Loucy (cell line): ENCODE data around the gene RYR2.
"Not testable (repeated sequence)": the region's sequence is repeated elsewhere in the genome, so short reads cannot be mapped to it uniquely, and the experiment has no call there.

Source experiments
- H2AFZ ChIP-seq: fragments of 200-600 bp; sonication (generic); 2 replicates; pipeline ENCODE4 v1.6.0; 2016; ENCODE audit warnings: antibody characterized with exemption, mild to moderate bottlenecking, low read length, moderate library complexity
- H3F3A ChIP-seq: fragments of 200-600 bp; 2 replicates; pipeline ENCODE4 v1.6.0; 2016; ENCODE audit warnings: antibody characterized with exemption, low read depth, mild to moderate bottlenecking
- H3K27me3 ChIP-seq: fragments of 200-600 bp; sonication (generic); 2 replicates; pipeline ENCODE4 v1.6.1; 2014; ENCODE audit warnings: low read length, mild to moderate bottlenecking; ENCODE audit not compliant: insufficient read depth, poor library complexity, severe bottlenecking
- H3K36me3 ChIP-seq: fragments of 200-600 bp; sonication (generic); 2 replicates; pipeline ENCODE4 v1.6.1; 2016; ENCODE audit warnings: low read length; ENCODE audit not compliant: insufficient read depth
- H3K4me1 ChIP-seq: fragments of 200-600 bp; sonication (generic); 2 replicates; pipeline ENCODE4 v1.5.1; 2014; ENCODE audit warnings: low read length, mild to moderate bottlenecking; ENCODE audit not compliant: insufficient read depth, poor library complexity, severe bottlenecking
- H3K4me2 ChIP-seq: fragments of 200-600 bp; sonication (generic); 2 replicates; pipeline ENCODE4 v1.6.0; 2014; ENCODE audit warnings: antibody characterized with exemption, low read length, low read depth, mild to moderate bottlenecking; ENCODE audit not compliant: poor library complexity, severe bottlenecking
- H3K4me3 ChIP-seq: fragments of 200-600 bp; sonication (generic); 2 replicates; pipeline ENCODE4 v1.5.1; 2014; ENCODE audit warnings: low read length, mild to moderate bottlenecking, mixed read lengths; ENCODE audit not compliant: poor library complexity, severe bottlenecking
- H3K79me2 ChIP-seq: fragments of 200-600 bp; sonication (generic); 2 replicates; pipeline ENCODE4 v1.6.1; 2014; ENCODE audit warnings: low read length; ENCODE audit not compliant: insufficient read depth
- H3K9ac ChIP-seq: fragments of 200-600 bp; sonication (generic); 2 replicates; pipeline ENCODE4 v1.6.0; 2014; ENCODE audit warnings: mild to moderate bottlenecking, low read depth, low read length, moderate library complexity; ENCODE audit not compliant: poor library complexity, severe bottlenecking
- H3K9me2 ChIP-seq: fragments of 200-600 bp; sonication (generic); replicated peaks from 2 replicates; pipeline ENCODE4 v1.6.1; 2016; ENCODE audit warnings: low read depth, low read length, mixed read lengths
- H3K9me3 ChIP-seq: fragments of 200-600 bp; sonication (generic); 2 replicates; pipeline ENCODE4 v1.6.1; 2014; ENCODE audit warnings: mild to moderate bottlenecking, antibody characterized with exemption, low read length, low read depth; ENCODE audit not compliant: insufficient read depth
- H4K20me1 ChIP-seq: fragments of 200-600 bp; sonication (generic); 2 replicates; pipeline ENCODE4 v1.6.0; 2014; ENCODE audit warnings: antibody characterized with exemption, low read length, mild to moderate bottlenecking; ENCODE audit not compliant: insufficient read depth, poor library complexity, severe bottlenecking
- CTCF ChIP-seq: fragments of 200-600 bp; sonication (generic); conservative IDR thresholded peaks from 2 replicates; pipeline ENCODE4 v1.5.1; 2014; ENCODE audit warnings: mild to moderate bottlenecking, antibody characterized with exemption, low read length
- EZH2phosphoT487 ChIP-seq: fragments of 200-600 bp; IDR thresholded peaks from 2 replicates; pipeline ENCODE4 v1.6.1; 2018; ENCODE audit warnings: antibody characterized with exemption, mild to moderate bottlenecking, moderate library complexity, borderline replicate concordance

Gene RYR2

GRCh38 chr1:237817277-237817676 is 775.3 kb downstream of the RYR2 start:
- no peaks in the 10 kb centered on the region for H4K20me1 ChIP-seq
- no peaks in the 10 kb centered on the region for H3F3A ChIP-seq
- TF ChIP-seq EZH2phosphoT487 (no peak), CTCF (no peak)
- H3K9me3 ChIP-seq: no peaks in the 10 kb centered on the region
- no peak overlapping the region for H3K4me2 ChIP-seq
- H3K4me1 ChIP-seq: no peaks in the 10 kb centered on the region
- no peak overlapping the region for H3K9ac ChIP-seq
- H2AFZ ChIP-seq: no peak overlapping the region
- H3K36me3 ChIP-seq: no peaks in the 10 kb centered on the region
- H3K9me2 ChIP-seq: no peaks in the 10 kb centered on the region
- H3K27me3 ChIP-seq: no peaks in the 10 kb centered on the region
- no peaks in the 10 kb centered on the region for H3K79me2 ChIP-seq
- H3K4me3 ChIP-seq: no peak overlapping the region

- H4K20me1 ChIP-seq, H3K4me1 ChIP-seq, H3K4me2 ChIP-seq, H3F3A ChIP-seq, H3K4me3 ChIP-seq, H3K36me3 ChIP-seq, H2AFZ ChIP-seq, H3K9ac ChIP-seq, H3K9me2 ChIP-seq, H3K9me3 ChIP-seq, H3K79me2 ChIP-seq, H3K27me3 ChIP-seq: not testable (repeated sequence)
These were observed 778.6 kb downstream of the RYR2 start for GRCh38 chr1:237820634-237821033.

- H3K27me3 ChIP-seq: no peaks in the 10 kb centered on the region
- no peaks in the 10 kb centered on the region for H3K9me2 ChIP-seq
- no peaks in the 10 kb centered on the region for H3K4me1 ChIP-seq
- TF ChIP-seq CTCF: no peak
- no peak for TF ChIP-seq EZH2phosphoT487
- no peaks in the 10 kb centered on the region for H3K79me2 ChIP-seq
- no peaks in the 10 kb centered on the region for H3K36me3 ChIP-seq
- H2AFZ ChIP-seq: no peak overlapping the region
- peaks cover 2% of the 10 kb centered on the region; the same call in 1 of the 2 replicates for H3K9me3 ChIP-seq
- no peak overlapping the region for H3K4me3 ChIP-seq
- H3K9ac ChIP-seq: no peak overlapping the region
- H3F3A ChIP-seq: no peaks in the 10 kb centered on the region
- no peaks in the 10 kb centered on the region for H4K20me1 ChIP-seq
- no peak overlapping the region for H3K4me2 ChIP-seq
These were observed 790.9 kb downstream of the RYR2 start for GRCh38 chr1:237832858-237833257.

- Histone ChIP-seq H3K79me2 (no peaks in the 10 kb centered on the region), H3K9ac (no peak overlapping the region), H3K27me3 (no peaks in the 10 kb centered on the region), H3K4me2 (no peak overlapping the region), H2AFZ (no peak overlapping the region), H3K4me1 (no peaks in the 10 kb centered on the region), H4K20me1 (no peaks in the 10 kb centered on the region), H3K36me3 (no peaks in the 10 kb centered on the region), H3K4me3 (no peak overlapping the region), H3F3A (no peaks in the 10 kb centered on the region), H3K9me3 (peaks cover 2% of the 10 kb centered on the region; the same call in 1 of the 2 replicates), H3K9me2 (no peaks in the 10 kb centered on the region)
- TF ChIP-seq EZH2phosphoT487 (no peak), CTCF (no peak)
These were observed 792.1 kb downstream of the RYR2 start for GRCh38 chr1:237834048-237834447.
